Astrocyte (in vitro differentiated cells and primary cell): ENCODE measurements around the gene ASB7.

Source experiments
- CTCF ChIP-seq: IDR thresholded peaks from 2 replicates; pipeline ENCODE4 v1.5.1; 2011; ENCODE audit warnings: low read depth, mild to moderate bottlenecking, inconsistent platforms, low read length, moderate library complexity; ENCODE audit not compliant: insufficient read depth
- EZH2 ChIP-seq: IDR thresholded peaks from 2 replicates; pipeline ENCODE4 v1.6.1; 2012; ENCODE audit warnings: mild to moderate bottlenecking, low read length, inconsistent platforms; ENCODE audit not compliant: insufficient read depth

- no peak for TF ChIP-seq CTCF
- TF ChIP-seq EZH2 = no peak
Measured at GRCh38 chr15:100658895-100659294, 56.5 kb downstream of the ASB7 start.
